Muscle of leg (tissue), 11 donors: ENCODE measurements around the gene SGMS1. TPM values are rescaled to one million over a fixed set of nuclear protein-coding genes. Genes with fewer than 3 reads are reported as not detected.
"Not testable (repeated sequence)": the region's sequence is repeated elsewhere in the genome, so short reads cannot be mapped to it uniquely, and the experiment has no call there.

Experiments used
- DNase-seq: peaks from one replicate; pipeline ENCODE4 v3.0.0; 2013
- H3K27ac ChIP-seq: one replicate; pipeline ENCODE4 v1.5.1; 2013; ENCODE audit warnings: mild to moderate bottlenecking, low read length, control low read depth
- H3K27me3 ChIP-seq: one replicate; pipeline ENCODE4 v1.6.1; 2013; ENCODE audit warnings: low read length; ENCODE audit not compliant: control insufficient read depth, insufficient read depth
- H3K36me3 ChIP-seq: one replicate; pipeline ENCODE4 v1.6.1; 2013; ENCODE audit warnings: low read length; ENCODE audit not compliant: control insufficient read depth, insufficient read depth
- H3K4me1 ChIP-seq: one replicate; pipeline ENCODE4 v1.6.1; 2013; ENCODE audit warnings: low read length; ENCODE audit not compliant: control insufficient read depth, insufficient read depth
- H3K4me3 ChIP-seq: one replicate; pipeline ENCODE4 v1.5.1; 2013; ENCODE audit warnings: low read length, control low read depth
- H3K9me3 ChIP-seq: replicated peaks from 2 replicates; pipeline ENCODE4 v1.6.1; 2013; ENCODE audit warnings: low read depth, low read length; ENCODE audit not compliant: control insufficient read depth
- WGBS: methylation state at CpG from one replicate; pipeline ENCODE4 v1.1.5; 2013; ENCODE audit warnings: missing lambda C conversion rate; ENCODE audit not compliant: insufficient coverage; 5-methylcytosine and 5-hydroxymethylcytosine counted together
- polyA plus RNA-seq, 8 donors: library from polyadenylated mRNA; unstranded; fragments of 120-200 nt; gene quantifications; one replicate each; pipeline versions ENCODE4 v1.2.1 to v1.2.3, GENCODE V29; 2013; ENCODE audit warnings: inconsistent platforms in 1 of 8, low replicate concordance in 1 of 8; ENCODE audit not compliant: insufficient read length in 8 of 8, insufficient read depth in 1 of 8
- total RNA-seq: library from RNA; stranded (reverse); fragments of 120-200 nt; gene quantifications from one replicate; pipeline ENCODE4 v1.2.4, GENCODE V29; 2013

SGMS1 gene
- total and polyA plus RNA-seq, 9 donors: 18.2 to 30.5 (median 23.0) TPM

GRCh38 chr10:50574931-50575330, 48.8 kb downstream of the SGMS1 start:
- Histone ChIP-seq H3K36me3 (no peaks in the 10 kb centered on the region), H3K9me3 (no peaks in the 10 kb centered on the region), H3K4me1 (peaks cover 16% of the 10 kb centered on the region), H3K27me3 (no peaks in the 10 kb centered on the region), H3K27ac (no peak overlapping the region), H3K4me3 (no peak overlapping the region)
- WGBS: no CpG with 5 or more reads among the region's 5 CpGs
- DNase-seq: no peak

GRCh38 chr10:50574305-50574704, 49.5 kb downstream of the SGMS1 start:
- Histone ChIP-seq H3K27ac (no peak overlapping the region), H3K4me3 (no peak overlapping the region), H3K9me3 (no peaks in the 10 kb centered on the region), H3K27me3 (no peaks in the 10 kb centered on the region), H3K4me1 (peaks cover 16% of the 10 kb centered on the region), H3K36me3 (no peaks in the 10 kb centered on the region)
- no peak for DNase-seq

- H3K27me3 ChIP-seq: no peaks in the 10 kb centered on the region
- WGBS: no CpG with 5 or more reads among the region's 2 CpGs
- DNase-seq: no peak
- peaks cover 13% of the 10 kb centered on the region for H3K4me1 ChIP-seq
- no peak overlapping the region for H3K4me3 ChIP-seq
- H3K27ac ChIP-seq: no peak overlapping the region
- no peaks in the 10 kb centered on the region for H3K36me3 ChIP-seq
- H3K9me3 ChIP-seq: no peaks in the 10 kb centered on the region
Measured at GRCh38 chr10:50572017-50572491, 51.7 kb downstream of the SGMS1 start.

GRCh38 chr10:50568750-50569149, 55.0 kb downstream of the SGMS1 start:
- H3K4me1 ChIP-seq, H3K27ac ChIP-seq, H3K27me3 ChIP-seq, H3K4me3 ChIP-seq, DNase-seq, H3K36me3 ChIP-seq, H3K9me3 ChIP-seq: not testable (repeated sequence)
- WGBS: no CpG with 5 or more reads among the region's 4 CpGs

GRCh38 chr10:50567384-50567783, 56.4 kb downstream of the SGMS1 start:
- H3K27me3 ChIP-seq: no peaks in the 10 kb centered on the region
- no peak overlapping the region for H3K4me3 ChIP-seq
- no peak overlapping the region for H3K27ac ChIP-seq
- no CpG with 5 or more reads among the region's 3 CpGs for WGBS
- H3K4me1 ChIP-seq: peaks cover 2% of the 10 kb centered on the region
- no peaks in the 10 kb centered on the region for H3K36me3 ChIP-seq
- no peaks in the 10 kb centered on the region for H3K9me3 ChIP-seq
- no peak for DNase-seq

- H3K4me3 ChIP-seq: no peak overlapping the region
- DNase-seq: no peak
- H3K36me3 ChIP-seq: no peaks in the 10 kb centered on the region
- no peaks in the 10 kb centered on the region for H3K27me3 ChIP-seq
- H3K9me3 ChIP-seq: no peaks in the 10 kb centered on the region
- H3K27ac ChIP-seq: no peak overlapping the region
- no CpG with 5 or more reads among the region's 1 CpG for WGBS
- peaks cover 2% of the 10 kb centered on the region for H3K4me1 ChIP-seq
Measured at GRCh38 chr10:50566150-50566549, 57.6 kb downstream of the SGMS1 start.

GRCh38 chr10:50565301-50566083, 58.3 kb downstream of the SGMS1 start:
- DNase-seq: no peak
- no peak overlapping the region for H3K27ac ChIP-seq
- peaks cover 2% of the 10 kb centered on the region for H3K4me1 ChIP-seq
- H3K9me3 ChIP-seq: no peaks in the 10 kb centered on the region
- H3K27me3 ChIP-seq: no peaks in the 10 kb centered on the region
- H3K36me3 ChIP-seq: no peaks in the 10 kb centered on the region
- no peak overlapping the region for H3K4me3 ChIP-seq
- 81% methylated on average over 2 of the region's 9 CpGs for whole genome bisulfite sequencing

- H3K27ac ChIP-seq: no peak overlapping the region
Measured at GRCh38 chr10:50563906-50564305, 59.9 kb downstream of the SGMS1 start.

GRCh38 chr10:50561816-50562215, 61.9 kb downstream of the SGMS1 start:
- Histone ChIP-seq H3K4me3 (no peak overlapping the region), H3K27me3 (no peaks in the 10 kb centered on the region), H3K9me3 (no peaks in the 10 kb centered on the region), H3K4me1 (no peaks in the 10 kb centered on the region), H3K36me3 (no peaks in the 10 kb centered on the region), H3K27ac (no peak overlapping the region)
- no peak for DNase-seq
- WGBS: no CpG with 5 or more reads among the region's 2 CpGs

More at GRCh38 chr10:50563906-50564305, 59.9 kb downstream of the SGMS1 start:
- H3K4me1 ChIP-seq: peaks cover 2% of the 10 kb centered on the region
- DNase-seq: no peak
- no peaks in the 10 kb centered on the region for H3K36me3 ChIP-seq
- WGBS: 83% methylated on average over 1 of the region's 5 CpGs
- no peaks in the 10 kb centered on the region for H3K27me3 ChIP-seq
- no peak overlapping the region for H3K4me3 ChIP-seq
- no peaks in the 10 kb centered on the region for H3K9me3 ChIP-seq

- no peak overlapping the region for H3K4me3 ChIP-seq
- WGBS: no CpG with 5 or more reads among the region's 5 CpGs
- peaks cover 3% of the 10 kb centered on the region for H3K4me1 ChIP-seq
- H3K36me3 ChIP-seq: no peaks in the 10 kb centered on the region
- H3K27ac ChIP-seq: no peak overlapping the region
- H3K9me3 ChIP-seq: no peaks in the 10 kb centered on the region
- H3K27me3 ChIP-seq: no peaks in the 10 kb centered on the region
- DNase-seq: peak; percentile 58
Measured at GRCh38 chr10:50561266-50561665, 62.5 kb downstream of the SGMS1 start.
